HG03135 (cell line): ENCODE data around the gene MECP2.
"Not testable (repeated sequence)": the region's sequence is repeated elsewhere in the genome, so short reads cannot be mapped to it uniquely, and the experiment has no call there.

Experiments
- ATAC-seq: cut with Tn5 transposase; IDR thresholded peaks from one replicate; pipeline ENCODE4 v1.9.1; 2021; ENCODE audit warnings: mild to moderate bottlenecking, moderate library complexity; ENCODE audit not compliant: unreplicated experiment

The MECP2 gene

GRCh38 chrX:154097589-154098541 is at the start of gene MECP2:
Gene MECP2 (minus strand): TSS chrX:154097717.
- ATAC-seq, result peak; percentile 72

- not testable (repeated sequence) for ATAC-seq
Measured at GRCh38 chrX:154144010-154144409, 46.5 kb upstream of the MECP2 start, which contains the start of gene OPN1LW. Gene OPN1LW (plus strand): TSS chrX:154144243. CDS start chrX:154144284, 41 bp downstream.

GRCh38 chrX:154142950-154143745 is 45.6 kb upstream of the MECP2 start:
- ATAC-seq, result no peak

- no peak for ATAC-seq
Measured at GRCh38 chrX:154142386-154142785, 44.9 kb upstream of the MECP2 start.

GRCh38 chrX:154140742-154141141 is 43.2 kb upstream of the MECP2 start:
- ATAC-seq, result no peak

GRCh38 chrX:154140206-154140605 is 42.7 kb upstream of the MECP2 start:
- ATAC-seq, result no peak

GRCh38 chrX:154138857-154139256 is 41.3 kb upstream of the MECP2 start:
- no peak for ATAC-seq

GRCh38 chrX:154136627-154137161 is 39.2 kb upstream of the MECP2 start:
- ATAC-seq, result no peak

GRCh38 chrX:154135458-154136229 is 38.1 kb upstream of the MECP2 start:
- no peak for ATAC-seq

- ATAC-seq, result no peak
Measured at GRCh38 chrX:154132366-154132765, 34.8 kb upstream of the MECP2 start.

- no peak for ATAC-seq
Measured at GRCh38 chrX:154131955-154132354, 34.4 kb upstream of the MECP2 start.

GRCh38 chrX:154126101-154126500 is 28.6 kb upstream of the MECP2 start:
- no peak for ATAC-seq

GRCh38 chrX:154125391-154126040 is 28.0 kb upstream of the MECP2 start:
- ATAC-seq, result no peak

GRCh38 chrX:154123241-154124219 is 26.0 kb upstream of the MECP2 start:
- ATAC-seq, result no peak

- no peak for ATAC-seq
Measured at GRCh38 chrX:154121961-154122360, 24.4 kb upstream of the MECP2 start.

- ATAC-seq, result no peak
Measured at GRCh38 chrX:154121207-154121606, 23.7 kb upstream of the MECP2 start.

GRCh38 chrX:154120567-154120966 is 23.1 kb upstream of the MECP2 start:
- ATAC-seq, result no peak

GRCh38 chrX:154117566-154117965 is 20.0 kb upstream of the MECP2 start:
- ATAC-seq, result no peak
